Forelimb muscle (tissue), 1 donor: ENCODE results near the gene THSD7A. TPM values are rescaled to one million over a fixed set of nuclear protein-coding genes. Genes with fewer than 3 reads are reported as not detected.
A peak's percentile ranks its signal among the peaks of the same experiment; 100 is the strongest.

Experiments used
- DNase-seq: peaks from one replicate; pipeline ENCODE4 v3.0.0-alpha.2; 2013; ENCODE audit warnings: low read depth
- polyA plus RNA-seq: library from polyadenylated mRNA; unstranded; fragments of 120-200 nt; gene quantifications from one replicate; pipeline ENCODE4 v1.2.1, GENCODE V29; 2013; ENCODE audit not compliant: insufficient read length

The THSD7A gene
- polyA plus RNA-seq, 1 donor, result 3.7 TPM

- DNase-seq, result no peak
Measured at GRCh38 chr7:11424006-11424405, 408.0 kb downstream of the THSD7A start.

DNA sequence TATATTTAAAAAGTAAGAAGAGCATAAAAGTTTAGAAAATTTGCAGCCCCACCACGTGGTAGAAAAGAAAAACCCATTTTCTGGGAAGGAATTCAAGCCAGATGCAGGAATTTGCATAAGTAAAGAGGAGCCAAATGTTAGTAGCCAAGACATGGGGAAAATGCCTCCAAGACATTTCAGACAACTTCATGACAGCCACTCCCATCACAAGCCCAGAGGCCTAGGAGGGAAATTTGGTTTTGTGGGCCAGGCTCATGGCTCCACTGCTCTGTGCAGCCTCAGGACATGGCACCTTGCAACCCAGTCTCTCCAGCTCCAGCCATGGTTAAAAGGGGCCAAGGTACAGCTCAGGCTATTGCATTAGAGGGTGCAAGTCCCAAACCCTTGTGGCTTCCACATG is 411.9 kb downstream of the THSD7A start:
- no peak for DNase-seq

DNA sequence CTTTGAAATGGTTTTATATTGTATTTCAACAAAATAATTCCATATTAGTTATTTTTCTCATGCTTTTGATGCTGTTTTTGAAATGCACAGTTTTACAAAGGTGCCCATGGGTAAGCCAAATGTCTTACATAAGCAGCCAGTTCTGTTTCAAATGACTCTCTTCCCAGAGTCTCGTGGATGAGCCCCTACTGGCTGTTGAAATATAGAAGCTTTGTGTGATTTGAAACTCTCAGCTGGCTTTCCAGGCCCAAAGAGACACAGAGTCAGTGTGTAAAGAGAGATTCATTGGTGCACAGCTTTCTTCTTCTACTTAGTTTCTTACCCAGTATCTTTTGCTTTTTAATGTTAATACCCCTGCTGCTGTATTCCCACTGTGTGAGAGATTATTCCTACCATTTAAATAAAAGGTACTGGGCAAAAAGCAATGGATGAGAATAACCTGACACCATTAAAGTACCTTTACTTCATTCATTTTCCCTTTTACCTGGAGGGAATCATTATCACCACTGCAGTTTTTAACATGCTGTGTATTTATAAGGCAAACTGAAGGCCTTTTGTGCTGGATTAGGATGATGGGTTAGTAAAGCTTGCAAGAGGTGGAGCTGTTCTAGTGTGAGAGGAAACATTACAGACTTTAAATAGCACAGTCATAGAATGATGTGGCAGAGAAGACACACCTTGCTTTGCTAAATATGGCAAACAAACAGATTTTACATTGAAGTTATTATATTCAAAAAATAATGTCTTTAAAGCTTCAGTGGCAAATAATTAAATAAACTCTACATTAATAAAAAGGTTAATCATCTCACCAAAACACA is 415.1 kb downstream of the THSD7A start:
- DNase-seq, result no peak

- no peak for DNase-seq
Measured at GRCh38 chr7:11415101-11415500, 416.9 kb downstream of the THSD7A start.

GRCh38 chr7:11413901-11414300 is 418.1 kb downstream of the THSD7A start:
- DNase-seq, result no peak

DNA sequence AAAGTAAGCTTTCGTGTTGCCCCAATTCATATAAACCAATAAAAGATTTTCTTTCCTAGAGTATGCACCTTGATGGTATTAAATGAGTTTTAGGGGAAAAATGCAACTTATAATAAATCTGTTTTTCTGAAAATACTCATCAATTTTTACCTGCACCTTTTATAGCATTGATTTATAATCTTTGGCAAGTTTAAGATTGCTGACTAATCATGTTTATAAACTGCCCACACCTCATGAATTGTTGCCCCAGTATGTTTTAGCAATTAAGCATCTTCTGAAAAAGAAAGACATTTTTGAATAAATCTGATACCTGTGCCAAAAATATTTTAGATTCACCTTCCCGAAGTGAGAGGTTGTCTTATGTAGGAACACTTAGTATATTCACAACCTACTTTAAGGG is 420.0 kb downstream of the THSD7A start:
- DNase-seq, result no peak

- DNase-seq, result no peak
Measured at GRCh38 chr7:11410656-11411644, 421.0 kb downstream of the THSD7A start.

DNA sequence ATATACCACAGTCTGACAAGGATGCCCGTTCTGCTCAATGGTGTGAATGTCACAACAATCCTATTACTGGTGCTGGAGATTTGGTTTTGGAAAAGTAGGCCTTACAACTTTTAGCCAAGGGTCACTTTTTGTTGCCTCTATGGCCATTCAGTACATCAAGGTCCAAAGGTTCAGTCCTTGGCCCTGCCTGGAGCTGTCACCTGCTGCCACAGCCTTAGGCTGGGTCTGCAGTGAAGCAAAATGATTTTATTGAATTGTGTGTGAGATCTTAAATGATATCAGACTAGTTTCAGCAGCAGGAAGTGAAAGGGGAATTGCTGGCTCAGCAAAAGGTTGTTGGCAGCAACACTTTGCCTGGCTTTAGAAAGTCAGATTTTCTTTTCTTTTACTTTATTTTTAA is 427.6 kb downstream of the THSD7A start:
- DNase-seq, result no peak

DNA sequence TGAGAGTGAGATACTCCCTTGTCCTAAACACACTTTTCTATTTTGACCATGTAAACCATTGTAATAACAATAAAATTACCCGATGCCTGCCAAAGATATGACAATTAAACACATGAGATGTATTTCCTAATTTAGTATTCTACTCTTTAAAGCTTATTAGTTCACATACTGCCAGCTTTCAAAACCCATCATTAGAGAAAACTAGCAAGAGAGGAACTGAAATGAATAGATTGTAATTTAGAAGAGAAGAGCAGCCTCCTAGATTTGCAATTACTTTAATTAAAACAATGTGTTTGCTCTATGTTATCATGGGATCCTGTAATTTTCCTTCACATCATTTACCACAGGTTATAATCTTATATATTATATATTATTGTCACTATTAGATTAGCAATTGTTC is 428.2 kb downstream of the THSD7A start:
- no peak for DNase-seq

GRCh38 chr7:11394438-11394837 is 437.6 kb downstream of the THSD7A start:
- DNase-seq, result no peak

- DNase-seq, result no peak
Measured at GRCh38 chr7:11379641-11380040, 452.4 kb downstream of the THSD7A start.

DNA sequence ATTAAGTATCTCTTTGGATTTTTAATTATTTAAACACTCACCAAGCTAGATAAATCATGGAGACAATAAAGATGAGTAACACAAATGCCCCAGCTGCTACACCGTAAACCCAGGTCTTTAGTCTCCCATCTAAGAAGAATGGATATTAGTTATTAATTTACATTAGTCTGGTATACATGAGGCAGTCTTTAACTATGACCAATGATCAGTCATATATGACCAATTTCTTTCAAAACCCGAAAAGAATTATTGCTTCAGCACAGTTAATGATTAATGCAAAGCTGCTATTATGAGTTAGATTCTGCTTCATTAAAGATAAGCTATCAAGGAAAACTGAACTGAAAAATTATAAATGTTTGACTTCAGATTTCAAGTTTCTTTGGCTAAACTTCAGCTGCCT is 455.5 kb downstream of the THSD7A start:
- DNase-seq, result no peak

- no peak for DNase-seq
Measured at GRCh38 chr7:11374629-11375028, 457.4 kb downstream of the THSD7A start.

GRCh38 chr7:11373546-11374142 is 458.4 kb downstream of the THSD7A start:
- DNase-seq, result no peak

- no peak for DNase-seq
Measured at GRCh38 chr7:11369696-11370095, 462.3 kb downstream of the THSD7A start.

- DNase-seq, result no peak
Measured at GRCh38 chr7:11366118-11366517, 465.9 kb downstream of the THSD7A start.

DNA sequence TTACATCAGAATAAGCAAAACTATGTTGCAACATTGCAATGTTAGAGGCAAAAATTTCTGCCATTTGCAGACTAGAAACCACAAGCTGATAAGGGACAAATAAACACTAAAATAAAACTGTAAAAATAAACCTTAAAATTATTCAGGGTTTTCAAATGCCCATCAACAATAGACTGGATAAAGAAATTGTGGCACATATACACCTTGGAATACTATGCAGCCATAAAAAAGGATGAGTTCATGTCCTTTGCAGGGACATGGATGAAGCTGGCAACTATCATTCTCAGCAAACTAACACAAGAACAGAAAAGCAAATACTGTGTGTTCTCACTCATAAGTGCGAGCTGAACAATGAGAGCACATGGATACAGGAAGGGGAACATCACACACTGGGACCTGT is 473.4 kb downstream of the THSD7A start:
- DNase-seq, result no peak

- DNase-seq, result no peak
Measured at GRCh38 chr7:11355399-11356005, 476.5 kb downstream of the THSD7A start.

DNA sequence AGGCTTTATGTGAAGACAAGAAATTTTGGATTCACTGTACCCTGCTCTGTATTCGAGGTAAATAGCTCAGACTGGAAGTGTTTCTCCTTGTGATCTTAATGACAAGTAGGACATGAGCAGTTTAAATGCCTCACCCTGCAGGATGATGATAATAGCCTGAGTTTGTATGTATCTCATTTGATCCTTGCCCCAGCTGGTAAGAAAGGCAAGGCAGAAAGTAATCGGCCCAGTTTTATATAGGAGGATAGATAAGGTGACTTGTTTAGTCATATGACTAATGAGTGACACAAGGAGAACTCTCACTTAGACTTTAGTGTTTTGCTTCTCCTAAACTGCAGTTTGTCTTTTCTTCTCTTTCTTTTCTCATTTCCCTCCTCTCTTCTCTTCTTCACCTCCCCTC is 485.7 kb downstream of the THSD7A start:
- no peak for DNase-seq

DNA sequence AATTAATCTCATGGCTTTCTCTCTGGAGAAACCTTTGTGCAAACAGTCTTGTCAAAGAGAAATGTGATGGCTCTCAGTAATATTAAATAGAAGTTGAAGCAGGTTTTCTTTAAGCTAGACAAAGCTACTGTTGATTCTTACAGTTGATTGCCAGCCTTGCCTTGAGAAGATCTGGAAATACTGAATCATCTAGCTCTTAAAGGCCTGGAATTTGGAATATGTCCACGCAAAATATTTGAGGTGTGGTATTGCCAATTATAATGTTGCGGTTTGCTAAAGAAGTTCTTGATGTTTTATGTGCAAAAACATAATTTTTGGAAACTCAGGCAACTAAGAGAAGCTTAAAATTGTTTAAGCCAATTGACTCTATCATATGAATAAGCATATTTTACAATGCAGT is 486.4 kb downstream of the THSD7A start:
- DNase-seq, result no peak

DNA sequence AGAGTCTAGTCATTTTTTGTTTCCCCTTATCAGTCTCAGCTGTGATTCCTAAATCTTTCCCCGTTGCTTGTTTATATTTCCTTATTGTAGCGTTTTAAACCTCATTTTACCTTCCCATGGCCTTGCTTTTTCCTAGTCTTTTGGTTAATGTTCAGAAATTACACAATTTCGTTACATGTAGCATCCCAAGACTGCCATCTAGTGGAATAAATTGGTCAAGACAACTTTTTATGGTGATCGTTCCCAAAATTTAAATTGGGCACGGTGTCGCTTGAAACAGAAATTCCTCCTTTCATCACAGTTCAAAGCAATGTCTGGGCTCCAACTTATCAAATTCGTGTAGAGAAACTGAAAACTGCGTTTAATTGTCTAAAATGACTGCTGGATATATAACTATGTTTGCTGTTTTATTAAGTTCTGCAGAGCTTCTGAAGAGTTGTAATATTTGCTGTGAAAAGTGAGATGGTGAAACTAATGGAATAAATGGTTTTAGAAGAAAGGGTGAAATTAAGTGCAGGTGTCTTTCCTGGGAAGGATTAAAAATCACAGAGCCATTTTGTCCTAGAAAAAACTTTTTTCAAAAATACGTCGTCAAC is 488.1 kb downstream of the THSD7A start:
- peak; percentile 24 for DNase-seq
